ENCODE results near the gene PTTG1. TPM values are rescaled to one million over a fixed set of nuclear protein-coding genes. Genes with fewer than 3 reads are reported as not detected.

The PTTG1 gene
- total RNA-seq, 1 experiment from 2014 or later = 157 TPM

DNA sequence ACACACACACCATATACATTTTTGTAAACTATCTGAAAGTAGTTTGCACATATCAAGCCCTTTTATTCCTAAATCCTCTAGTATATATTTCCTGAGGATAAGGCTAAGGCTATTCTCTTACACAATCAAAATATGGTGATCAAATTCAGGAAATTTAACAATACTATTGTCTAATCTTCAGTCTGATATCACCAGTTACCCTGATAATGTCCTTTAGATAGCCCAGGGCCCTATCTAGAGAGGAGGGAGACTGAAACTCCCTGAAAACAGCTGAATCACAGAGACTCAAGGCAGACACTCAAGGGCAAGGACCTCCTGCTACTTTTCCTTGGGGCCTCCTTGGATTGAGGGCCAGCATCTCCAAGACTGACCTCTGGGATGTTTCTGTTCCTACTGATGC lies 30.4 kb downstream of the PTTG1 start:
- Mint-ChIP-seq H3K36me3 (ENCODE audit: insufficient read depth, unreplicated experiment) (no peaks in the 10 kb centered on the region), H3K9me3 (ENCODE audit: unreplicated experiment) (no peaks in the 10 kb centered on the region), H3K4me1 (ENCODE audit: low read depth, unreplicated experiment) (no peaks in the 10 kb centered on the region), H3K4me3 (ENCODE audit: unreplicated experiment) (no peak overlapping the region), H3K27me3 (ENCODE audit: insufficient read depth, unreplicated experiment) (no peaks in the 10 kb centered on the region), H3K27ac (ENCODE audit: unreplicated experiment) (no peak overlapping the region)
- Histone ChIP-seq H3K4me1 (no peaks in the 10 kb centered on the region), H3K27me3 (replicated peaks; ENCODE audit: control insufficient read depth, insufficient read depth, low read length) (no peaks in the 10 kb centered on the region), H3K4me3 (ENCODE audit: low read depth, low read length) (no peak overlapping the region), H3K9me3 (no peaks in the 10 kb centered on the region), H3K36me3 (ENCODE audit: control insufficient read depth, insufficient read depth, low read length) (no peaks in the 10 kb centered on the region)
- BruUV-seq (replicated peaks) = no TSS peak
- POLR2A ChIA-PET = no interaction called here
- TF ChIP-seq CTCF (IDR thresholded peaks at IDR 0.05; ENCODE audit: insufficient read depth in 1 of 2, low read depth in 1 of 2, low read length in 1 of 2, severe bottlenecking in 1 of 2, unreplicated experiment in 1 of 2) = no peak
- no peak for DNase-seq
- intact Hi-C loops (cut with micrococcal nuclease; ENCODE audit: unreplicated experiment) = no loop called here
- CTCF ChIA-PET = no interaction called here

DNA sequence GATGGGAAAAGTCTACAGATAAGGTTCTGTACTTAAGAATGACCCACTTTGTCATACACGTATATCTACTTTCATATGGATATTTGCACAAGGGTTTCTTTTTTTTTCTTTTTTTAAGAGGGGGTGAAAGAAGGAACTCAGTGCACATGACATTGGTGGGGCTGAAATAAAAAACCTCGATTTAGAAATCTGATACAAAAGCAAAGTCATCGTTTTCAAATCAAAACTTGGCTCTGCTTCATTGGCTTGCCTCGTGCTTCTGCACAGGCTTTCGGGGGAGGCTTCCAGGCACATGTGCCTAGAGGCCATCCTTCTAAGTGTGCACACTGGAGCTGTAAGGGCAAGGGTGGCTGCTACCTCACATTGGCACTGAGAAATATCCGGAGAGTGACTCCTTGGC lies 31.1 kb downstream of the PTTG1 start:
- intact Hi-C loops (cut with micrococcal nuclease; ENCODE audit: unreplicated experiment) = no loop called here

GRCh38 chr5:160453751-160454150 lies 32.1 kb downstream of the PTTG1 start:
- no TSS peak for BruUV-seq (replicated peaks)
- Mint-ChIP-seq H3K27me3 (ENCODE audit: insufficient read depth, unreplicated experiment) (no peaks in the 10 kb centered on the region), H3K9me3 (ENCODE audit: unreplicated experiment) (no peaks in the 10 kb centered on the region), H3K4me3 (ENCODE audit: unreplicated experiment) (no peak overlapping the region), H3K36me3 (ENCODE audit: insufficient read depth, unreplicated experiment) (no peaks in the 10 kb centered on the region), H3K4me1 (ENCODE audit: low read depth, unreplicated experiment) (no peaks in the 10 kb centered on the region), H3K27ac (ENCODE audit: unreplicated experiment) (no peak overlapping the region)
- no peak for DNase-seq
- ChIA-PET POLR2A (no interaction called here), CTCF (no interaction called here)
- TF ChIP-seq CTCF (IDR thresholded peaks at IDR 0.05; ENCODE audit: insufficient read depth in 1 of 2, low read depth in 1 of 2, low read length in 1 of 2, severe bottlenecking in 1 of 2, unreplicated experiment in 1 of 2) = no peak
- H3K4me3 ChIP-seq (ENCODE audit: low read depth, low read length) = no peak overlapping the region
- no peaks in the 10 kb centered on the region for H3K4me1 ChIP-seq
- intact Hi-C loops (cut with micrococcal nuclease; ENCODE audit: unreplicated experiment) = no loop called here
- no peaks in the 10 kb centered on the region for H3K9me3 ChIP-seq
- no peaks in the 10 kb centered on the region for H3K36me3 ChIP-seq (ENCODE audit: control insufficient read depth, insufficient read depth, low read length)
- no peaks in the 10 kb centered on the region for H3K27me3 ChIP-seq (replicated peaks; ENCODE audit: control insufficient read depth, insufficient read depth, low read length)

More for the DNA sequence above, 31.1 kb downstream of the PTTG1 start:
- H3K4me1 Mint-ChIP-seq (ENCODE audit: low read depth, unreplicated experiment) = no peaks in the 10 kb centered on the region
- ChIA-PET POLR2A (no interaction called here), CTCF (no interaction called here)
- H3K36me3 ChIP-seq (ENCODE audit: control insufficient read depth, insufficient read depth, low read length) = no peaks in the 10 kb centered on the region
- TF ChIP-seq CTCF (IDR thresholded peaks at IDR 0.05; ENCODE audit: insufficient read depth in 1 of 2, low read depth in 1 of 2, low read length in 1 of 2, severe bottlenecking in 1 of 2, unreplicated experiment in 1 of 2) = no peak
- no peak overlapping the region for H3K4me3 Mint-ChIP-seq (ENCODE audit: unreplicated experiment)
- H3K27me3 Mint-ChIP-seq (ENCODE audit: insufficient read depth, unreplicated experiment) = no peaks in the 10 kb centered on the region
- H3K27ac Mint-ChIP-seq (ENCODE audit: unreplicated experiment) = no peak overlapping the region
- H3K4me3 ChIP-seq (ENCODE audit: low read depth, low read length) = no peak overlapping the region
- BruUV-seq (replicated peaks) = no TSS peak
- no peaks in the 10 kb centered on the region for H3K9me3 Mint-ChIP-seq (ENCODE audit: unreplicated experiment)
- H3K9me3 ChIP-seq = no peaks in the 10 kb centered on the region
- no peak for DNase-seq
- H3K27me3 ChIP-seq (replicated peaks; ENCODE audit: control insufficient read depth, insufficient read depth, low read length) = no peaks in the 10 kb centered on the region
- no peaks in the 10 kb centered on the region for H3K4me1 ChIP-seq
- H3K36me3 Mint-ChIP-seq (ENCODE audit: insufficient read depth, unreplicated experiment) = no peaks in the 10 kb centered on the region

All from Caco-2 (cell line).